ENCODE data around the gene RAB3IP. TPM values are rescaled to one million over a fixed set of nuclear protein-coding genes. Genes with fewer than 3 reads are reported as not detected.

RAB3IP gene
- total and polyA plus RNA-seq, 10 of the 15 experiments (the other 5 are each of a cell fraction or from before 2014, with no cell fraction given), result 18.8 to 53.6 (median 28.7) TPM

DNA sequence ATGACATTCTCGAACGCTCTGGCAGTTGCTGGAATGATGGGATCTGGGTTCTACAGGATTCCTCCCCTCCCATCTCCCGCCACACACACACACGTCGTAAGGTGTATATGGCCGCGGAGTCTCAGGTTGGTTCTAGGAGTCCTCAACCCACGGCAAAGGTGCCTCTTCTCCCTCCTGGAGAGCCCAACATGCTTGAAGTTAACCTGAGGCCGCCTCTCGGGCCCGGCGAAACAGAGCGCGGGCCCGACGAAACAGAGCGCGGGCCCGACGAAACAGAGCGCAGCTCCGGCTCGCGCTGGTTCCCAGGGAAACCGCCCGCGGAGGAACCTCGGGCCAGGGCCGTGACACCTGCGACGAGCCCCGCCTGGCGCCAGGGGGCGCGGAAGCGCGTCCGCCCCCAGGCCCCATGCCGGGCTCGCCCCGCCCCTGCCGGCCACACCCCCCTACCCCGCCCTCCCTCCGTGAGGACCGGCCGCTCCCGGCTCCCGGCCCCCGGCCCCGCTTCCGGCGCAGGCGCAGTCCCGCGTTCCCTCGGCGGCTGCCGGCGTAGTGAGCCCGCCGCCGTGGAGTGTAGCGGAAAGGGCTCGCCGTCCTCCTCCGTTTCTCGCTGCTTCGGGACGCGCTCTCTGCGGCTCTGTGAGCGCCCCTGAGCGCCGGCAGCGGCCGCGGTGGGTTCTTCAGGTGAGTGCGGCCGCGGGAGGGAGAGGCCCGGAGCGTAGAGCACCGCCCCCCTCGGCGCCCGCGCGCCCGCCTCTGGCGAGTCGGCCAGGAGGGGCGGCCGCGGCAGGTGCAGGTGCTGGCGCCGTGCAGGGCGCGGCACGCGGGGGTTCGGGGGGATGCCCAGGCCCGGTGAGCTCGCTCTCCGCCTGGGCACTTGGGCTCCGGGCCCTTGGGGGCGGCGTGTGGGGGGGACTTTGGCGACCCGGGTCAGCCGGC is at the start of gene RAB3IP (continued):
- TF ChIP-seq ZBTB11 (CRISPR knock-in tag; IDR thresholded peaks at IDR 0.05), result no peak
- TF ChIP-seq USF2 (IDR thresholded peaks at IDR 0.05; ENCODE audit: borderline replicate concordance, low read depth, low read length), result no peak
- 0 out of 2 replicates have a peak, but pooled peaks have one; percentile 16 for TF ChIP-seq MXI1 (IDR thresholded peaks at IDR 0.05; ENCODE audit: low read depth, low read length)
- TF ChIP-seq, protein P1, sequence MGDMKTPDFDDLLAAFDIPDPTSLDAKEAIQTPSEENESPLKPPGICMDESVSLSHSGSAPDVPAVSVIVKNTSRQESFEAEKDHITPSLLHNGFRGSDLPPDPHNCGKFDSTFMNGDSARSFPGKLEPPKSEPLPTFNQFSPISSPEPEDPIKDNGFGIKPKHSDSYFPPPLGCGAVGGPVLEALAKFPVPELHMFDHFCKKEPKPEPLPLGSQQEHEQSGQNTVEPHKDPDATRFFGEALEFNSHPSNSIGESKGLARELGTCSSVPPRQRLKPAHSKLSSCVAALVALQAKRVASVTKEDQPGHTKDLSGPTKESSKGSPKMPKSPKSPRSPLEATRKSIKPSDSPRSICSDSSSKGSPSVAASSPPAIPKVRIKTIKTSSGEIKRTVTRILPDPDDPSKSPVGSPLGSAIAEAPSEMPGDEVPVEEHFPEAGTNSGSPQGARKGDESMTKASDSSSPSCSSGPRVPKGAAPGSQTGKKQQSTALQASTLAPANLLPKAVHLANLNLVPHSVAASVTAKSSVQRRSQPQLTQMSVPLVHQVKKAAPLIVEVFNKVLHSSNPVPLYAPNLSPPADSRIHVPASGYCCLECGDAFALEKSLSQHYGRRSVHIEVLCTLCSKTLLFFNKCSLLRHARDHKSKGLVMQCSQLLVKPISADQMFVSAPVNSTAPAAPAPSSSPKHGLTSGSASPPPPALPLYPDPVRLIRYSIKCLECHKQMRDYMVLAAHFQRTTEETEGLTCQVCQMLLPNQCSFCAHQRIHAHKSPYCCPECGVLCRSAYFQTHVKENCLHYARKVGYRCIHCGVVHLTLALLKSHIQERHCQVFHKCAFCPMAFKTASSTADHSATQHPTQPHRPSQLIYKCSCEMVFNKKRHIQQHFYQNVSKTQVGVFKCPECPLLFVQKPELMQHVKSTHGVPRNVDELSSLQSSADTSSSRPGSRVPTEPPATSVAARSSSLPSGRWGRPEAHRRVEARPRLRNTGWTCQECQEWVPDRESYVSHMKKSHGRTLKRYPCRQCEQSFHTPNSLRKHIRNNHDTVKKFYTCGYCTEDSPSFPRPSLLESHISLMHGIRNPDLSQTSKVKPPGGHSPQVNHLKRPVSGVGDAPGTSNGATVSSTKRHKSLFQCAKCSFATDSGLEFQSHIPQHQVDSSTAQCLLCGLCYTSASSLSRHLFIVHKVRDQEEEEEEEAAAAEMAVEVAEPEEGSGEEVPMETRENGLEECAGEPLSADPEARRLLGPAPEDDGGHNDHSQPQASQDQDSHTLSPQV (IDR thresholded peaks at IDR 0.05), result no peak
- TF ChIP-seq TCF7 (IDR thresholded peaks at IDR 0.05; ENCODE audit: borderline replicate concordance), result no peak
- 0 out of 2 replicates have a peak, but pooled peaks have one; percentile 67 for TF ChIP-seq TCF3 (IDR thresholded peaks at IDR 0.05; ENCODE audit: borderline replicate concordance, insufficient read depth, low read depth, low read length)
- TF ChIP-seq RB1 (IDR thresholded peaks at IDR 0.05; ENCODE audit: borderline replicate concordance), result peak; percentile 46; the same call in 1 of the 2 replicates
- peak; percentile 52 to 81 (median 64); a peak in 5 of 6 replicates for TF ChIP-seq CTCF (IDR thresholded peaks at IDR 0.05 in 2 of 3, conservative IDR thresholded peaks at IDR 0.05 in 1 of 3; ENCODE audit: control insufficient read depth in 2 of 3, extremely low read depth in 1 of 3, insufficient read depth in 1 of 3, low read depth in 3 of 3, low read length in 3 of 3)
- peak; percentile 74; the same call in 1 of the 2 replicates for TF ChIP-seq BACH1 (IDR thresholded peaks at IDR 0.05; ENCODE audit: borderline replicate concordance)
- TF ChIP-seq NRF1 (conservative IDR thresholded peaks at IDR 0.05; ENCODE audit: low read depth, low read length), result peak; percentile 22; the same call in 1 of the 2 replicates
- TF ChIP-seq CEBPB (IDR thresholded peaks at IDR 0.05; ENCODE audit: borderline replicate concordance in 1 of 2, low read depth in 2 of 2, low read length in 2 of 2), result no peak
- TF ChIP-seq PAX5 (IDR thresholded peaks at IDR 0.05; ENCODE audit: borderline replicate concordance, low read depth, low read length), result peak; percentile 30; the same call in 1 of the 2 replicates
- TF ChIP-seq CREB1 (IDR thresholded peaks at IDR 0.05; ENCODE audit: low read depth), result 0 out of 2 replicates have a peak, but pooled peaks have one; percentile 19
